OCI-LY1 (cell line): ENCODE data around the gene SLC9A9.

Experiments
- CTCF ChIP-seq: fragments of 200-600 bp; sonication (generic), shearing (Covaris generic); IDR thresholded peaks from 2 replicates; pipeline ENCODE4 v1.5.1; 2017; ENCODE audit warnings: mild to moderate bottlenecking, antibody characterized with exemption, low read length, moderate library complexity, mixed read lengths
- EZH2 ChIP-seq: fragments of 200-600 bp; sonication (generic), shearing (Covaris generic); IDR thresholded peaks from 2 replicates; pipeline ENCODE4 v1.8.0; 2017; ENCODE audit warnings: borderline replicate concordance, mixed run types, mild to moderate bottlenecking, antibody characterized with exemption, low read length, moderate library complexity, mixed read lengths

GRCh38 chr3:143496191-143496590 is 352.1 kb downstream of the SLC9A9 start:
- no peak for TF ChIP-seq CTCF
- no peak for TF ChIP-seq EZH2
